Measurements from ENCODE around the gene SERINC5. TPM values are rescaled to one million over a fixed set of nuclear protein-coding genes. Genes with fewer than 3 reads are reported as not detected.
"Not testable (repeated sequence)": the region's sequence is repeated elsewhere in the genome, so short reads cannot be mapped to it uniquely, and the experiment has no call there.

The SERINC5 gene
- polyA plus RNA-seq, 1 donor = 19.1 TPM

- no peak for DNase-seq (ENCODE audit: low read depth)
Measured at GRCh38 chr5:80227979-80228596, 27.8 kb downstream of the SERINC5 start.

DNA sequence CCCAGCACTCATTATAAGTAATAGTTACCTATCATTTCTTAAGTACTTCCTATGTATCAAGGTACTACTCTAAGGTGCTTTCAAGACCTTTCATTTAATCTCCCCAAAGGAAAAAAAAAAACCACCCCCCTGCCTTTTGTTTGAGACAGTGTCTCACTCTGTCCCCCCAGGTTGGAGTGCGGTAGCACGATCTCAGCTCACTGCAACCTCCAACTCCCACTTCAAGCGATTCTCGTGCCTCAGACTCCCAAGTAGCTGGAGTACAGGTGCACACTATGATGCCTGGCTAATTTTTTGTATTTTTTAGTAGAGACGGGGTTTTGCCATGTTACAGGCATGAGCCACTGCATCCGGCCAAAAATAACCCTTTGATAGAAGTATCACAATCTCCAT is 29.9 kb downstream of the SERINC5 start:
- no peak for DNase-seq (ENCODE audit: low read depth)

DNA sequence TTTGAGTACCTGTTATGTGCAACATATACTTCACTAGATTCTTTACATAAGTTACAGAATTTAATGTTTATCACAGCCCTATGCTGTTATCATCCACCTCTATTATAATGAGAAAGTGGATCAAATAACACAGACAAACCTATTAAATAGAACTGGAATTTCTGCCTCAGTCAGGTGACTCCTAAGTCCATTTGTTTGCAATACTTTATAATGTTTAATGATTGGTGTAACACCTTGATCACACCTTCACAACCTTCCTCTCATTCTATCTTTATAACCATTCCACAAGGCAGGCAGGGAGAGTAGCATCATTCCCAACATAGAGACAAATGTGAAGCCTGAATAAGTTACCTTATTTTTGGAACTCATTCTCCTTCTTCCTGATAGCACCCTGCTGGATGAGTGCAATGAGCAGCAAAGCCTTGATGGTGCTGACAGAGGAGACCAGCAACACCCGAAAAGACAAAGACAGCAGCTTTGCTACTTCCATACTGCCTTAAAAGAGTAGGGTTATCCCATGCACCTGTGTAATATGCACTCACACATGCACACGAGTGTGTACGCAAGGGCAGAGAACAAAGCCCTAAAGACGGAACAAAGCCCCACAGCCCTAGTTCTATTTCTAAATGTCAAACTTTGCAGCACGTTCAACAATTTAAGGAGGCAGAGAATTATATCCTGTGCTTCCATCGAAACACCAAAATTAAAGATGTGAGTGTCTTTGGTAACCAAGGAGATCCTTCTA is 30.5 kb downstream of the SERINC5 start:
- no peak for DNase-seq (ENCODE audit: low read depth)

DNA sequence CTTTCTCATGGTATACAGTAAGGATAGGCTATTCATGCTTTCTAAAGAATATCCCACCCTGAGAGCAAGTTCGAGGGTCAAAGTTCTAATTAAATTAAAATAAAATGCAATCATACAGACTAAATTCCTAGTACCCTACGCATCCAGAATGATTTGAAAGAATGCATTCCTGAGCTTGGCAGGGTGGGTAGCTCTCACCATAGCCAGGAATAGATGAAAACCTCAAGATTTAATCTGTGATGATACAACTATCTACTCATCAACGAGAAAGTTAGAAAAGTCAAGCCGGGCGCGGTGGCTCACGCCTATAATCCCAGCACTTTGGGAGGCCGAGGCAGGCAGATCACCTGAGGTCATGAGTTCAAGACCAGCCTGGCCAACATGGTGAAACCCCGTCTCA is 32.3 kb downstream of the SERINC5 start:
- DNase-seq (ENCODE audit: low read depth) = no peak

GRCh38 chr5:80220245-80220897 is 35.5 kb downstream of the SERINC5 start:
- no peak for DNase-seq (ENCODE audit: low read depth)

GRCh38 chr5:80219391-80219790 is 36.5 kb downstream of the SERINC5 start:
- no peak for DNase-seq (ENCODE audit: low read depth)

GRCh38 chr5:80217667-80218066 is 38.2 kb downstream of the SERINC5 start:
- DNase-seq (ENCODE audit: low read depth) = no peak

DNA sequence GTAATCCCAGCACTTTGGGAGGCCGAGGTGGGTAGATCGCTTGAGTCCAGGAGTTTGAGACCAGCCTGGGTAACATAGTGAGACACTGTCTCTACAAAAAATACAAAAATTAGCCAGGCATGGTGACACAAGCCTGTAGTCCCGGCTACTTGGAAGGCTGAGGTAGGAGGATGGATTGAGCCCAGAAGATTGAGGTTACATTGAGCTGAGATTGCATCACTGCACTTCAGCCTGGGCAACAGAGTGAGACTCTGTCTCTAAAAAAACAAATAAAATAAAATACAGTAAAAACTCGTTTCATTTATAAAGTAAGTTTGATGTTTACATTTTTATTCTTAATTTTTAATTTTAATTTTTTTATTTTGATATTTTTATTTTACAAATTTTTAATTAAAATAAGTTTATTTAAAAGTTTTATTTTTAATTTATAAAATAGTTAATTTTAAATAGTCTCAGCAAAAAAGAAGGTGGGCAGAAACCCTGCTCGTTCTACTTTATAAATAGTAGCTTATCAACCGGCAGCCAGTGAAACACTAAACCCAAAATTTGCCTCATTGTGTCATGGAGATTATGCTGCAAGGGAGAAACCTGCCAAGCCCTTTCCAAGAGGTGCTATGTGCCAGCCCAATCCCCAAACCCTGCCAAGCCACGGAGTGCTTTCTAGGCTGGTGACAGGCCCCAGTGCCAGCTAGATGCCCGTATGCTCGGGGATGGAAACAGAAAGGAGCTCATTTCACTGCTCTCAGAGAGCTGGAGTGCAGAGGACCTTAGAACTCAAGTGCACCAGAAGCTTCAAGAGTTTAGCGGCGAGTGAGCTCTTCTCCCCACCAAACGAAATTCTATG is 38.9 kb downstream of the SERINC5 start:
- no peak for DNase-seq (ENCODE audit: low read depth)

GRCh38 chr5:80216096-80216495 is 39.8 kb downstream of the SERINC5 start:
- no peak for DNase-seq (ENCODE audit: low read depth)

DNA sequence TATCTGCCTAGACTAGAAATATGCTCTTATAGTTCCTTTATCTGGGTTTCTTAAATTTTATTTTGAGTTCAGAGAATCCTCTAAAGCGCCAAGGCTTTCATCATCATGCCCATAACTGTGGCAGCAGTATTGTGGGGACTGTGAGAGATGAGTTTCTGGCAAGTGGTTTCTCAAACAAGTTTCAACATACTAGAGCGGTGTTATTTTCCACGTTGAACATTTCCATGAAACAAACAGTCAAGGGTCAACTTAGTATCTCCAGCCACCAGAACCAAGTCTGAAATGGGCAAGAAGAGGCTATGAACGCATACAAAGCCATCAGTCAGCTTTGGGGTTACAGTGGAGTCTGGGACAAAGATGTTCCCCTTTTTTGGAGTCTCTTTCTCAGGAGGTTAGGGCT is 40.3 kb downstream of the SERINC5 start:
- DNase-seq (ENCODE audit: low read depth) = no peak

- DNase-seq (ENCODE audit: low read depth) = no peak
Measured at GRCh38 chr5:80213466-80213865, 42.4 kb downstream of the SERINC5 start.

- DNase-seq (ENCODE audit: low read depth) = no peak
Measured at GRCh38 chr5:80212171-80212667, 43.6 kb downstream of the SERINC5 start.

GRCh38 chr5:80211327-80211726 is 44.5 kb downstream of the SERINC5 start:
- DNase-seq (ENCODE audit: low read depth) = no peak

DNA sequence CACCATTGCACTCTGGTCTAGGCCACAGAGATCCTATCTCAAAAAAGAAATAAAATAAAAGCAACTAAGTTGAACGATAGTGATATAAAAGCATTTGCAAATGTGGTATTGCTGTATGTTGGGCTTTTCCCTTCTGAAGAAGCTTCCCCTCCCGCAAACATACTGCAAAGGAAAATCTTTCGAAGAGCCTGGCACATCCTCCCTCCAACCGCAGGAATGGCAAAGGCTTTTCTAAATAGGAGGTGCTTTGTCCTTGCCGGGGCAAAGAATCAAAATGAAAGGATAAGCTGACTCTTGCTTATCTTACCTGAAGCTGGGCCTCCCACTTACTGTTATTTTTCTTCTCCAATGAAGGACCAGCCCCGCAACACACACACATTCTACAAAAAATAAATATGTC is 45.8 kb downstream of the SERINC5 start:
- DNase-seq (ENCODE audit: low read depth) = no peak

DNA sequence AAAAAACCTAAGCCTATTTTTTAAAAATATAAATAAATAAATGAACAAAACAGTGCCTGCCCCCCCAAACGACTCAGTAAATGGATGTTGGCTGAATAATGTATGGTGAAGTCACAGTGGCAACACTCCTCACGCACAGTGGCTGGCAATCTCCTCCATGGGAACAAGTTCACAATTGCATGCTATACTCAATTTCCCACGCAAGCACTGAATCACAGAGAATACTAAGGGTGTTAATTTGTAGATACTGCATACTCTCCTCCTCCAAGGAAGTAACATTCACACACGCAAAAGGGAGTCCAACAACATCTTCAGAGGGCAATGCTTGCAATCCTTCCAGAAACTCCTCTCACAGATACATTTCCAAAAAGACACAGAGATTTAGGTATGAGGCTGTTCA is 47.5 kb downstream of the SERINC5 start:
- DNase-seq (ENCODE audit: low read depth) = no peak

- DNase-seq (ENCODE audit: low read depth) = no peak
Measured at GRCh38 chr5:80207832-80208231, 48.0 kb downstream of the SERINC5 start.

- DNase-seq (ENCODE audit: low read depth) = no peak
Measured at GRCh38 chr5:80206282-80206681, 49.6 kb downstream of the SERINC5 start.

DNA sequence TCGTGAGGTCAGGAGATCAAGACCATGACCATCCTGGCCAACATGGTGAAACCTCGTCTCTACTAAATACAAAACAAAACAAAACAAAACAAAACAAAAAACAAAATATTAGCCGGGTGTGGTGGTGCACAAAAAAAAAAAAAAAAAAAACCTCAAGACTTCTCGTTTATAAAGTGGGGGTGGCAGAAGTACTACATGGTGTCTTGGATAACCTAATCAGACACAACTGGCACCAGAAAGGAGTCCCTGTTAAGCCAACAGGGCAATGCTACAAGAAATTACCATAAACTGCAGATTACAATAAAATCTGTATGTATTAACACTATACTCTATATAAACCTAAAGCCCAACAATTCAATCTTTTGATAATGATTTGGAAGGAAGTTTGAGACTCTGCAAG is 50.0 kb downstream of the SERINC5 start:
- no peak for DNase-seq (ENCODE audit: low read depth)

DNA sequence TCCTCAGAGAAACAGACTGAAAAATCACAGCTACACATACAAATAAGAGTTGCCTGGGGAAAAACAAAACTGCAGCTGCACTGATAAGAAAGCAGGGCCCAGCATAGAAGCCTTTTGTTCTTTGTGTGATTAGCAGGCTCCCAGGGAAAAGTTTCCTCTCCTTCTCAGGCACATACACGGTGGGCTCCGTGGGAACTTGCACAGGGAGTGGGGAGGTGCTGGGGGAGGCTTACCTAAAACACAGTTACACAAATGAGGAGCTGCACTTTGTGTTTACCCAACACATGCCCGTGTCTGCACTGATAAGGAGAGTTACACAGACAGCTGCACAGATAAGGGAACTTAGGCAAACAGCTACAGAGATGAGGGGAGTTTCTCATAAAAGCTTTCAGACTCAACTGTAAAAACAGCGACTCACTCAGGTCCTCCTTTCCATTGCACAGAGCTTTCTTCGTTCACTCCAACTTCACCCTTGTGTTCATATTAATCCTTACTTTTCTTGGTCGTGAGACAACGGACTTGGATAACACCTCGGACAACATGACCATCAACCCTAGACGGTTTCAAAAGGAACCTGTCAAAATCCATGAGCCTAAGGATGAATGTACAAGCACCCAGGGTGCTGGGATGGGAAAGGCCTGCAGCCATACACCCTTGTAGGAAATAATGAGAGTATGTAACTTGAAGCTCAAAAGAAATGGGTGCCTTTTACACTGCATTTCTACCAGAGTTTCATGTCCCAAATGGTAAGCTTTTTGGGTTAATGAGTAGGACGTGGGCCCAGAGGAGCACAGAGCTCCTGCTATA is 50.8 kb downstream of the SERINC5 start:
- no peak for DNase-seq (ENCODE audit: low read depth)

DNA sequence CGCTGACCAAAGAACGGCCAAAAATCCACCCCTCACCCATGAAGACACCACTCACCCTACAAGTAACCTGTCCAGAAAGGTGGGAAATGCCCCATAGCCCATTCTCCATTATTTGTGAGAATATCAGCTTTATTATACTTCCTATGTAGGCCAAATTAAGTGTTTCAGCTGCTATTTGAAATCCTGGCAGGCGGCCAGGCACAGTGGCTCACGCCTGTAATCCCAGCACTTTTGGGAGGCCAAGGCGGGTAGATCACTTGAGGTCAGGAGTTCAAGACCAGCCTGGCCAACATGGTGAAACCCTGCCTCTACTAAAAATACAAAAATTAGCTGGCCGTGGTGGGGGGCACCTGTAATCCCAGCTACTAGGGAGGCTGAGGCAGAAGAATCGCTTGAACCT is 54.1 kb downstream of the SERINC5 start:
- DNase-seq (ENCODE audit: low read depth) = not testable (repeated sequence)

DNA sequence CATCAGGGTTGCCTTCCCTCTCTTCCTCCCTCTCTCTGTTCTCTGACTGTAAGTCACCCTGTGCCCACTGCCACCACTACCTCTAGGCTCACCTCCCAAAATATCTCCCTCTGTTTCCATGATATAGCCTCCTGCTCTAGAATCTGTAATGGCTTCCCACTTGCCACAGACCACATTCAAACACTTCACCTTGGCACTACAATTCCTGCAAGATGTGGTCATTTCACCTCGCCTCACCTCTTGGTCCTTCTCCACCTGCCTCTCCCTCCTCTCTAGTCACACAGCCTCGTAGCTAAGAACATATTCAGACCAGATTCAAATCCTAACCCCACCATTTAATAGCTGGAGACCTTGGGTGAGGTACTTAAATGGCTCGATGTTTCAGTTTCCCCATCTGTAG is 56.9 kb downstream of the SERINC5 start:
- no peak for DNase-seq (ENCODE audit: low read depth)

Measured in forelimb muscle (tissue), 1 donor.